ENCODE measurements around the gene HBG1.

The HBG1 gene

DNA sequence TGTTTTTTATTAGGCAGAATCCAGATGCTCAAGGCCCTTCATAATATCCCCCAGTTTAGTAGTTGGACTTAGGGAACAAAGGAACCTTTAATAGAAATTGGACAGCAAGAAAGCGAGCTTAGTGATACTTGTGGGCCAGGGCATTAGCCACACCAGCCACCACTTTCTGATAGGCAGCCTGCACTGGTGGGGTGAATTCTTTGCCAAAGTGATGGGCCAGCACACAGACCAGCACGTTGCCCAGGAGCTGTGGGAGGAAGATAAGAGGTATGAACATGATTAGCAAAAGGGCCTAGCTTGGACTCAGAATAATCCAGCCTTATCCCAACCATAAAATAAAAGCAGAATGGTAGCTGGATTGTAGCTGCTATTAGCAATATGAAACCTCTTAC lies 24.2 kb downstream of the HBG1 start:
- no peak for DNase-seq (ENCODE audit: low spot score)

DNA sequence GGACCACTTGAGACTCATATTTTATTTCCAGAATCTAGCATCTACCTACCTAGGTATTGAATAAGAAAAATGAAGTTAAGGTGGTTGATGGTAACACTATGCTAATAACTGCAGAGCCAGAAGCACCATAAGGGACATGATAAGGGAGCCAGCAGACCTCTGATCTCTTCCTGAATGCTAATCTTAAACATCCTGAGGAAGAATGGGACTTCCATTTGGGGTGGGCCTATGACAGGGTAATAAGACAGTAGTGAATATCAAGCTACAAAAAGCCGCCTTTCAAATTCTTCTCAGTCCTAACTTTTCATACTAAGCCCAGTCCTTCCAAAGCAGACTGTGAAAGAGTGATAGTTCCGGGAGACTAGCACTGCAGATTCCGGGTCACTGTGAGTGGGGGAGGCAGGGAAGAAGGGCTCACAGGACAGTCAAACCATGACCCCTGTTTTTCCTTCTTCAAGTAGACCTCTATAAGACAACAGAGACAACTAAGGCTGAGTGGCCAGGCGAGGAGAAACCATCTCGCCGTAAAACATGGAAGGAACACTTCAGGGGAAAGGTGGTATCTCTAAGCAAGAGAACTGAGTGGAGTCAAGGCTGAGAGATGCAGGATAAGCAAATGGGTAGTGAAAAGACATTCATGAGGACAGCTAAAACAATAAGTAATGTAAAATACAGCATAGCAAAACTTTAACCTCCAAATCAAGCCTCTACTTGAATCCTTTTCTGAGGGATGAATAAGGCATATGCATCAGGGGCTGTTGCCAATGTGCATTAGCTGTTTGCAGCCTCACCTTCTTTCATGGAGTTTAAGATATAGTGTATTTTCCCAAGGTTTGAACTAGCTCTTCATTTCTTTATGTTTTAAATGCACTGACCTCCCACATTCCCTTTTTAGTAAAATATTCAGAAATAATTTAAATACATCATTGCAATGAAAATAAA lies 24.8 kb downstream of the HBG1 start:
- no peak for DNase-seq (ENCODE audit: low spot score)

DNA sequence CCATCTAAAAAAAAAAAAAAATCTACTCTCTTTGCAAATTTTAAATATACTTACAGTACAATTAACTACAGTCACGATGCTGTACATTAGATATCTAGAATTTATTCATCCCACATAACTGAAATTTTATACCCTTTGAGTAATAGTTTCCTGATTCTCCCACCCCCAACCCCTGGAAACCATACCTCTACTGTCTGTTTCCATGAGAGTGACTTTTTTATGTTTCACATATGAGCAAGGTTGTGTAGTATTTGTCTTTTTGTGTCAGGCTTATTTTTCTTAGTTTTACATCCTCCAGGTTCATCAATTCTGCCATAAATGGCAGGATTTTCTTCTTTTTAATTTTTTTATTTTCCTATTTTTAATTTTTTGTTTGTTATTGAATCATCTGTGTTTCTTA lies 26.0 kb downstream of the HBG1 start:
- no peak for DNase-seq (ENCODE audit: low spot score)

DNA sequence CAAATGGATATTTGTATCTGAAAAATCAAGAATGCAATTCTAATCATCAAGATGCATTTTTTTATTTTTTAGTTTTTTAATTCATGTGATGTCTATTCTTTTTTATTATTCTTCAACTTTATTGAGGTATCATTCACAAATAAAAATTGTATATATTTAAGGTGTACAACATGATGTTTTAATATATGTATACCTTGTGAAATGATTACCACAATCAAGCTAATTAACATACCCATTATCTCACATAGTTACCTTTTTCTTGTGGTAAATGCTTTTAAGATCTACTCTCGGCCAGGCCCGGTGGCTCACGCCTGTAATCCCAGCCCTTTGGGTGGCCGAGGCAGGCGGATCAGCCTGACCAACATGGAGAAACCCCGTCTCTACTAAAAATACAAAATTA lies 26.5 kb downstream of the HBG1 start:
- DNase-seq (ENCODE audit: low spot score), result no peak

DNA sequence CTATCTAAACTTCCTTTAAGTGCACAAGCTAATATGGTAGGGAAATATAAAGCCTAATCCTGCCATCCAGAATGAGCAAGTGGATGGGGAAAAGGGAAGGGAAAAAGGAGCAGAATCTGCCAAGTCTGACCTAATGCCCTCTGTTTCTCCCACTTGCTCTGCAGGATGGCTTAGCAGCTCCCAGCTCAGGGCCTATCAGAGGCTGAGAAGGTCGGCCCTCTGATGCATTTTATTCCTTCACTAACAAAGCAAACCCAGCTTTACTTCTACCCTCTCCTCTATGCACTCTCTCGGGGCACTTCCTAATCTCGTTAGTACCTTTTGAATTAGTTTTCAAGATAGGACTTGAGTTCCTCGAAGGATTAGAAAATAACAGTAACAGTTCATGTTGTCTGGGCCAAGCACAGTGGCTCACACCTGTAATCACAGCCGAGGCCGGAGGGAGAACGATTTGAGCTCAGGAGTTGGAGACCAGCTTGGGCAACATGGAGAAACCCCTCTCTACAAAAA lies 39.2 kb downstream of the HBG1 start:
- no peak for DNase-seq (ENCODE audit: low spot score)

DNA sequence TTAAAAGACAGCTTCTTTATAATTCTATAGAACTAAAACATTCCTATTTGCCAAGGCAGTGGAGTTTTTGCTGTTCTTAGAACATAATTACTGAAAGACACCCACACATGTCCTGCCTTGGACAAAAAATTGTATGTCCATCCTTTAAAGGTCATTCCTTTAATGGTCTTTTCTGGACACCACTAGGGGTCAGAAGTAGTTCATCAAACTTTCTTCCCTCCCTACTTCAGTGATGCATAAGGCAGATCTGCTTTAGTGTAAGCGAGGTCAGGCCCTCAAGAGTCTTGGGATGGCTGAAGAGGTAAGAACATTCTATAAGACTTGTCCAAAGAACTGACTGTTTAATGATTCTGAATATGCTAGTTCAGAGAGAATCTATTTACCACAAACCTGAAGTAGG lies 44.9 kb downstream of the HBG1 start:
- DNase-seq (ENCODE audit: low spot score), result no peak

DNA sequence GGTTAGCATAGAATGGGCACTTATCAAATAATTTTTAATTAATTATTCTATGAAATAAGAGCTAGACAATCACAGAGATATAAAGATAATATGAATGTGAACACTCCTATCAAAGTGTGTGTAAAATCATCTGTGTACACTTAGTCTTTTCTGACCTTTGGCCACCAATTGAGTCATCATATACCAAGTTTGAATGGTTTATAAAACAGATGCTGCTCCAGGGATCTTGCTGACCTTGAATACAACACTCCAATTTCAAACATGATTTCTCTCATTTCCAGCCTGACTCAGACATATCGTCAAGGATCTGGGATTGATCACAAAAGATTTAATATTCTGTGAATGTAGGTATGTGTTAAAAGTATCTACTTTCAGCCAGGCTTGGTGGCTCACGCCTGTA lies 46.3 kb downstream of the HBG1 start:
- DNase-seq (ENCODE audit: low spot score), result no peak

DNA sequence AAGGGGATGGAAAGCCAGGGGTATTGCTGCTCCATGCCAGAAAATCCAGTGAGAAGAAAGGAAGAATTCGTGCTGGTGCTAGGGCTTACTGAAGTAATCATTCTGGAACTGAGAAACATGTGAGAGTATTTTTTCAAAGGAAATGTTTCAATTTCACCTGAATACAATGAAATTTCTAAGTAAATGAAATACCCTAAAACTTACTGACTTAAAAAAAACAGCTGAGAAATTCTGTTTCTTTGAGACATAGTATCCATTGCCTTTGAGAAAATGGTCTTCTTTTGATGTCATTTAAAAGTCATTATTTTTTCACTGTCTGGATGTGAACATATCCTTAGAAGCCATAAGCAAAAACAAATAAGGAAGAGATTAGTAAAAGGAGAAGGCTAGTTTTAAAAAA lies 49.1 kb downstream of the HBG1 start, which contains the start of gene OR51V1:
Gene OR51V1 (minus strand): TSS at position 101 of the 400 bp plus-strand sequence. CDS start 0 bp downstream, at position 101.
- DNase-seq (ENCODE audit: low spot score), result no peak

DNA sequence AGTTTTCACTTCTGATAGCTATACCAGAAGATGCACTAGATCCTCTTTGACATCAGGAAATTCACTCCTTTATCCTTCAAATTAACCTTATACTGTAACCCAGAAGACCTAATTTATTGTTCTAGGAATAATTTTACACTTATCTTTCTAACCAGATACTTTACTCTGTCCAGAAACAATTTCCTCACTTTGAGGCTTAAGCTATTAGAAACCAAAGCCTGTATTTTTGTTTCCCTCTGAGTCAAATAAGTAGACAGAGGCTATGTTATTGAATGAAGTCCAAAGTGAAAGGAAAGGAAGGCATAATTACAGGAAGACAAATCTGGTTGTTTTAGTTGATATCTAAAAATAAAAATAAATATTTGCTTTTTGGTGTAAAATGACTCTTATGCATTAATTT lies 51.4 kb downstream of the HBG1 start:
- DNase-seq (ENCODE audit: low spot score), result no peak

Measured in left forelimb (tissue), 1 donor.